ENCODE measurements around the gene PTPN13. TPM values are rescaled to one million over a fixed set of nuclear protein-coding genes. Genes with fewer than 3 reads are reported as not detected.
"Not testable (repeated sequence)": the region's sequence is repeated elsewhere in the genome, so short reads cannot be mapped to it uniquely, and the experiment has no call there.

The PTPN13 gene
- total RNA-seq, 1 experiment from 2014 or later, result 47.9 TPM

DNA sequence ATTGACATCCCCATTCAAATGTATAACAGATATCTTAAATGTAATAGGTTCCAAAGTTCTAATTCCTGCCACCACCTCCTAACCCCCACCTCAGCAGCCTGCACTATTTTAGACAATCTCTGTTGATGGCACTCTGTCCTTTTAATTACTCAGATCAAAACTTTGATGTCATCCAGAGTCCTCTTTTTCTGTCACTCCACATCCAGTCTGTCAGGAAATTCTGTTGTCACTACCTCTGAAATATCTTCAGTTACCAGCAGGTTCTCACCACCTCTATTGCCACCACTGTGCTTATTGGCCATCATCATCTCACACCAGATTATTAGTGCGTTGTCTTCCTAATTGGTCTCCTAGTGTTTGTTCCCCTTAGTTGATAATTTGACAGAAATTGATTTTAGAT, 76.2 kb downstream of the PTPN13 start:
- no peak for DNase-seq (ENCODE audit: low read depth, low spot score)
- in situ Hi-C loops (cut with HindIII; ENCODE audit: low pct_unique_long_range_greater_than_20kb, low sequenced_read_pairs), result no loop called here

- in situ Hi-C loops (cut with HindIII; ENCODE audit: low pct_unique_long_range_greater_than_20kb, low sequenced_read_pairs), result no loop called here
- no peak for DNase-seq (ENCODE audit: low read depth, low spot score)
Observed at GRCh38 chr4:86670756-86671155, 76.6 kb downstream of the PTPN13 start.

DNA sequence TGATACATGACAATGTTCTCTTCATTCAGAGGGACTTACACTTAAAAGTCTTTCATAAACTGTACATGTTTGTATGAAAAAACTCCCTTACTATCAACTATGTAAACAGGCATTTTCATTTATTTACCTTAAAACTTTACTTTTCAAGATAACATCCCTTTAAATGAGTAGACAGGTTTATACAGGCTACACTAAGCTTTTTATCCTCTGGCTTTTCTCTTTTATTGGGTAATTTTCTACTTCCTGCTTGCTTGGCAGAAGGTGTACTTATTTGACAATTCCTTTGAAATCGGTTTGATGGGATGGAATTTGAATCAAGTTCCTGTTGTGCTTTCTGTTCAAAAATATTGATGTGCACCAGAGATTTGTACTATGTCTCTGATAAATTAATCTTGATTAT, 81.4 kb downstream of the PTPN13 start:
- in situ Hi-C loops (cut with HindIII; ENCODE audit: low pct_unique_long_range_greater_than_20kb, low sequenced_read_pairs), result no loop called here
- no peak for DNase-seq (ENCODE audit: low read depth, low spot score)

DNA sequence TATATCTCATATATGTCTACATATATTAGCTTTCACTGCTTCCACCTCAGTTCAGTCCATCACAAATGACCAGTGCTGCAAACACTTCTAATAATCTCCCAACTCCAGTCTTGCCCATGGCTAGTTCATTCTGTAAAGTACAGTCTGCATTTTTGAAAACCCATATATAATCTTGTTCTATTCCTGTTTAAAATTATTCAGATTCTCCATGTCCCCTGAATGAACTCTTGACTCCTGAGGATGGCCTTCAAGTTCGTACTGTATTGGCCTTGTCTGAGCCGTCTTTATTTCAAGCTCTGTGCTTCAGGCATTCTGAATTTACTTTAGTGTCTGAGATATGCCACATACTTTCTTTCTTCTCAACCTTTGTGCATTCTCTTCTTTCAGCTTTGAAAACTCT, 84.7 kb downstream of the PTPN13 start:
- in situ Hi-C loops (cut with HindIII; ENCODE audit: low pct_unique_long_range_greater_than_20kb, low sequenced_read_pairs), result no loop called here

GRCh38 chr4:86679441-86679840, 85.3 kb downstream of the PTPN13 start:
- in situ Hi-C loops (cut with HindIII; ENCODE audit: low pct_unique_long_range_greater_than_20kb, low sequenced_read_pairs), result no loop called here
- DNase-seq (ENCODE audit: low read depth, low spot score), result no peak

More for the DNA sequence above, 84.7 kb downstream of the PTPN13 start:
- DNase-seq (ENCODE audit: low read depth, low spot score), result no peak

DNA sequence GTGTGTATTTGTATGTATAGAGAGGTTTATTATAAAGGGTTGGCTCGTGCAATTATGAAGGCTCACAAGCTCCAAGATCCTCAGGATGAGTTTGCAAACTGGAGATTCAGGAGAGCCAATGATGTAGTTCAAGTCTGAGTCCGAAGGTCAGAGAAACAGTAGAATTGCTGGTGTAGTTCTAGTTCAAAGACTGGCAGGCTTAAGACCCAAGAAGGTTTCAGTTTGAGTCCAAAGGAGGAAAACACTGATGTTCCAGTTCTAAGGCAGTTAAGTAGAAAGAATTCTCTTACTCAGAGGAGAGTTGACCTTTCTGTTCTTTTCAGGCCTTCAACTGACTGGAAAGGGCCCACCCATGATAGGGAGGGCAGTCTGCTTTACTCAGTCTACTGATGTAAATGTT, 89.1 kb downstream of the PTPN13 start:
- in situ Hi-C loops (cut with HindIII; ENCODE audit: low pct_unique_long_range_greater_than_20kb, low sequenced_read_pairs), result no loop called here
- no peak for DNase-seq (ENCODE audit: low read depth, low spot score)

GRCh38 chr4:86683983-86684382, 89.9 kb downstream of the PTPN13 start:
- in situ Hi-C loops (cut with HindIII; ENCODE audit: low pct_unique_long_range_greater_than_20kb, low sequenced_read_pairs), result no loop called here
- DNase-seq (ENCODE audit: low read depth, low spot score), result no peak

DNA sequence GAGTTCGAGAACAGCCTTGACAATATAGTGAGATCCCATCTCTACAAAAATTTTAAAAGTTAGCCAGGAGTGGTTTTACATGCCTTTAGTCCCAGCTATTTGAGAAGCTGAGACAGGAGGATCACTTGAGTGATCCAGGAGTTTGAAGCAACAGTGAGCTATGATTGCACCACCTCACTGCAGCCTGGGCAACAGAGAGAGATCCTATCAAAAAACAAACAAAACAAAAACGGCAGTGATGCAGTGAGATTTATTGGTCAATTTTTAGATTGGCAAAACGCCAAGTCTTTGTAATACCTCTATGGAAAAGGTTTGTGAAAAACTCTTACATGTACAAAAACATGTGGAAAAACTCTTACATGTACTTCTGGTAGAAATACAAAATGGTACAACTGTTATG, 91.3 kb downstream of the PTPN13 start:
- DNase-seq (ENCODE audit: low read depth, low spot score), result no peak
- in situ Hi-C loops (cut with HindIII; ENCODE audit: low pct_unique_long_range_greater_than_20kb, low sequenced_read_pairs), result no loop called here

- DNase-seq (ENCODE audit: low read depth, low spot score), result no peak
- in situ Hi-C loops (cut with HindIII; ENCODE audit: low pct_unique_long_range_greater_than_20kb, low sequenced_read_pairs), result no loop called here
Observed at GRCh38 chr4:86686741-86687140, 92.6 kb downstream of the PTPN13 start.

DNA sequence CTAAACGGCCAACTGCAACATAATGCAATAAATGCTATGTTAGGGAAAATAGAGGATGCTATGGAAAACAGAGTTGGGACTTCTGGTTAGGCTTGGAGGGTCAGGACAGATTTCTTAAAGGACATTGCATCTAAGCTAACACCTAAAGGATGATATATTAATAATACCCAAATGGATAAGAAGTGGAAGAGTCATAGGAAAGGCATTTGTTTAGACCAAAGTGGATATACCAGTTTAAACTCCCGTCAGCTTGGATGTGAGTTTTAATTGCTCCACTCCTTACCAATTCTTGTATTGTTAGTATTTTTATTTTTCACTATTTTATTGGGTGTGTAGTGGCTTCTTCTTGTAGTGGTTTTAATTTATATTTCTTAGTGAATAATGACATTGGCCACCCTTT, 93.9 kb downstream of the PTPN13 start:
- in situ Hi-C loops (cut with HindIII; ENCODE audit: low pct_unique_long_range_greater_than_20kb, low sequenced_read_pairs), result no loop called here
- no peak for DNase-seq (ENCODE audit: low read depth, low spot score)

GRCh38 chr4:86704601-86705000, 110.5 kb downstream of the PTPN13 start:
- no peak for DNase-seq (ENCODE audit: low read depth, low spot score)
- in situ Hi-C loops (cut with HindIII; ENCODE audit: low pct_unique_long_range_greater_than_20kb, low sequenced_read_pairs), result no loop called here

DNA sequence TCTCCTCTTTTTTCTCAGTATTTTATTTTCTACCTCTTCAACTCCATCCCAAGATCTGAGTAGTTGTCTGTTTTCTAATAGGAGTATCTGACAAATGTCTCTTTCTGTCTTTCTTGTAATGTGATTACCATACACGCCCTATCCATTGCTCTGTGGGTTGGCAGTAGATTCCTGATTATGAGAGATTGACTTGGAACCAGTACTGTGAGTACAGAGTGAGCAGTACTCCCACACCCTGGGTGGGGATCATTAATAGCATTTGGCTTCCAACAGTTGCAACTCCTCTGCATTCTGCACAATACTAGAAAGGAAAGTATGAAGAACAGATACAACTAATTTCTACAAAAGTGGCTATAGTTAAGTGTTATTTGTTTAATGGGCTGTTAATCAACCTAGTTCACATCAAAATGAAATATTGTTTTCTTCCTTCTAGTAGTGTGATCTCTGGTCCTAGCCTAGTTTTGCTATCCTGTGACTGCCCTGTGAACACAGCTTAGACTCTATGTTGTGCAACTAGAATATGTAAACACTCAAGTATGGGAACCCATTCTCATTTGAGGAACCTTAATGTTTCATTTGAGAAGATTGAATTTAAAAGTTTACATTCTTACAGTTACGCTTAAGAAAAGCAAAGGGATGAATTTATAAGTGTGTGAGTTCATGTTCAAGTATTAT, 112.9 kb downstream of the PTPN13 start:
- in situ Hi-C loops (cut with HindIII; ENCODE audit: low pct_unique_long_range_greater_than_20kb, low sequenced_read_pairs), result no loop called here
- DNase-seq (ENCODE audit: low read depth, low spot score), result no peak

DNA sequence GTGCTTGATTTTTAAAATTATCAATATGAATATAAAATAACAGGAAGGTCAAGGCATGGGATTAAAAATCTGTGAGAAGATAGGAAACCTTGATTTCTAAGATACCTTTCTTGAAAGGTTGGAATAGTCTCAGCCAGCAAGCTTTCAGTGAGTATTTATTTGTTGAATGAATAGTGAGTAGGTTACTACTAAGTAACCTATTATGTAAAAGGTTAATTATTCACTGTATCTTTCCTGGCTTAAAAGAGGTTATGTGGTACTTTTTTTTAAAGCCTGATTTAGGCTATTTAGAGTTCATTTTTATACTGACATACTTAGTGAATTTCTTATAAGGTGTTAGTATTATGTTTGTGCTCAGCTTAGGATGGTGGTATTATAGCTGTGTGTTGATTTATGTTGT, 123.5 kb downstream of the PTPN13 start:
- DNase-seq (ENCODE audit: low read depth, low spot score), result no peak
- in situ Hi-C loops (cut with HindIII; ENCODE audit: low pct_unique_long_range_greater_than_20kb, low sequenced_read_pairs), result no loop called here

DNA sequence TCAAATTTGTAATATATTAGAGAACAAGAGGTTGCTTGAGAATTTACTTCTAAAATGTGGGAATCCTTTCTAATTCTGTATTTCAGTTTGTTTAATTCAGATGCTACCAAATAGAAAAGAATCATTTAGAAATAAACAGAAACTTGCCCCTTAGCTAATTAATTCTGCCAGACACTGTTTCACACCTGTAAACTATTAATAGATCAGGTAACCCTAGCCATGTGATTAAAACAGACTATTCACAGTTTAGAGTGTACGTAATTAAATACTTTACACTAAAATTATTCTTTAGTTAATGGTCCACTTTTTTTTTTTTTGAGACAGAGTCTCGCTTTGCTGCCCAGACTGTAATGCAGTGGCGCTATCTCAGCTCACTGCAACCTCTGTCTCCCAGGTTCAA, 124.0 kb downstream of the PTPN13 start:
- in situ Hi-C loops (cut with HindIII; ENCODE audit: low pct_unique_long_range_greater_than_20kb, low sequenced_read_pairs), result no loop called here
- DNase-seq (ENCODE audit: low read depth, low spot score), result no peak

DNA sequence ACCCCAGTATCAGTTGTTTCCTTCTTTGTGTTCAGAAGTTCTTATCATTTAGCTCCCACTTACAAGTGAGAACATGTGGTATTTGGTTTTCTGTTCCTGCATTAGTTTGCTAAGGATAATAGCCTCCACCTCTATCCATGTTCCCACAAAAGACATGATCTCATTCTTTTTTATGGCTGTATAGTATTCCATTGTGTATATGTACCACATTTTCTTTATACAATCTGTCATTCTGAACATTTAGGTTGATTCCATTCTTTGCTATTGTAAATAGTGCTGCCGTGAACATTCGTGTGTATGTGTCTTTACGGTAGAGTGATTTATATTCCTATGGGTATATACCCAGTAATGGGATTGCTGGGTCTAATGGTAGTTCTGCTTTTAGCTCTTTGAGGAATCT, 125.0 kb downstream of the PTPN13 start:
- in situ Hi-C loops (cut with HindIII; ENCODE audit: low pct_unique_long_range_greater_than_20kb, low sequenced_read_pairs); DNase-seq (ENCODE audit: low read depth, low spot score): not testable (repeated sequence)

DNA sequence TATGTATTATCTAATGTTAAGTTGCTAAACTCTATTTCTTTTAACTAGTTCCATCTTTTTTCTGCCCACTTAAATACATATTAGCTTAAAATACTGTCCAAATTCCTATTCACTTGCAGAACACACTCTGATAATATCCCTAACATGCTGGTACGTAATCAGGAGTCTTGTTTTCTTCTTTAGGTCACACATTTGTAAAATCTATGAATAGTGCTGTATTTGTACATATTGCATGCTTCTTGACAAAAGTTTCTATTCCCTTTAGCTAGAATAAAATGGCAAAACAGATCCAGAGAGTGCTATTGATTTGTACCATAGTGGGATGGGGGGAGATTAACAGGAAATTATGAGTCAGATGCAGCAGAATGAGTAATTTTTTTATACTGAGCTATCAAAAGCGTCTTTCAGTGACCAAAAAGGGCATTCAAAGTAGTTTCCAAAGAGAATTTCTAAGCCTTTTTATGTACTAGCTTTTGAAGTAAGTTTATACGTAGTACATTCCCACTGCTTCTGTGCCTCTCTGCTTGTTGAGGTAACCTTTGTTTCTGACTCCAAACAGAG, 126.5 kb downstream of the PTPN13 start:
- in situ Hi-C loops (cut with HindIII; ENCODE audit: low pct_unique_long_range_greater_than_20kb, low sequenced_read_pairs), result no loop called here
- peak; percentile 96 for DNase-seq (ENCODE audit: low read depth, low spot score)

GRCh38 chr4:86721412-86721811, 127.3 kb downstream of the PTPN13 start:
- in situ Hi-C loops (cut with HindIII; ENCODE audit: low pct_unique_long_range_greater_than_20kb, low sequenced_read_pairs), result no loop called here
- DNase-seq (ENCODE audit: low read depth, low spot score), result peak; percentile 4

DNA sequence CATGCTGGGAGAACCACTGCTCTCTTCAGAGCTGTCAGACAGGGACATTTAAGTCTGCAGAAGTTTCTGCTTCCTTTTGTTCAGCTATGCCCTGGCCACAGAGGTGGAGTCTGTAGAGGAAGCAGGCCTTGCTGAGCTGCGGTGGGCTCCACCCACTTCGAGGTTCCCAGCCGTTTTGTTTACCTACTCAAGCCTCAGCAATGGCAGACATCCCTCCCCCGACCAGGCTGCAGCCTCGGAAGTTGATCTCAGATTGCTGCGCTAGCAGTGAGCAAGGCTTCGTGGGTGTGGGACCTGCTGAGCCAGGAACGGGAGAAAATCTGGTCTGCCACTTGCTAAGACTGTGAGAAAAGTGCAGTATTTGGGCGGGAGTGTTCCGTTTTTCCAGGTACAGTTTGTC, 136.2 kb downstream of the PTPN13 start:
- in situ Hi-C loops (cut with HindIII; ENCODE audit: low pct_unique_long_range_greater_than_20kb, low sequenced_read_pairs), result no loop called here
- no peak for DNase-seq (ENCODE audit: low read depth, low spot score)

DNA sequence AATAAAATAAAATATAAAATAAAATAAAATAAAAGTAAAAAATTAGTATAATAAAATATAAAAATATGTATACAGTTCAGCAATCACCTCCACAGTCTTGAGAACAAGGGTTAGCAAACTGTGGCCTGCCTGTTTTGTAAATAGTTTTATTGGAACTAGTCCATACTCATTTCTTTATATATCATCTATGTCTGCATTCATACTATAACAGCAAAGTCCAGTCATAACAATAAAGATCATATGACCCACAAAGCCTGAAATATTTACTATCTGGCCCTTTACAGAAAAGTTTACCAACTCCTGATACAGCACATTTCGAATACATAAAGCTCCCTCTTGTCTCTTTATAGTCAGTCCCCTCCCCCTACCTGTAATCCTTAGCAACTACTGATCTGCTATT, 143.1 kb downstream of the PTPN13 start:
- DNase-seq (ENCODE audit: low read depth, low spot score), result peak; percentile 34

DNA sequence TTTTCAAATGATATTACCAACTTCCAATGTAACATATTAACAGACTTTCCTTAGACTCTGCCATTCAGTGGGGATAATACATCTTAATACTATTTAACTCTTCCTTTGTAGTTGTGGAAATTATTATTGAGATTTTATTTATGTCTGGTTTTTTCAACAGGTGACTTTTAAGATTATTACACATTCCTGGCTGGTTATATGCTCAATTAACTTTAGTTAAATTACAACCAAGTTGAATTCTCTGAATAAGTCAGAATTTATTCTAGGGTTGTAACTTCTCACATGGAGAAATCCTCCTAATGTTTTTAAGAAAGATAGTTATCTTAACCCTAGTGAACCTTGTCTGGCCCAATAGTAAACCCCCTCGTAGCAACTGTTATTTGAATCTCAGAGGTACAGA, 147.7 kb downstream of the PTPN13 start:
- DNase-seq (ENCODE audit: low read depth, low spot score), result no peak
- in situ Hi-C loops (cut with HindIII; ENCODE audit: low pct_unique_long_range_greater_than_20kb, low sequenced_read_pairs), result no loop called here

More for the DNA sequence above, 143.1 kb downstream of the PTPN13 start:
- in situ Hi-C loops (cut with HindIII; ENCODE audit: low pct_unique_long_range_greater_than_20kb, low sequenced_read_pairs), result no loop called here

All from SK-MEL-5 (cell line).